DMS114 treated with DMSO at 0.1 percent for 48 hours (cell line): Measurements from ENCODE around the gene MYO1F.
"Not testable (repeated sequence)": the region's sequence is repeated elsewhere in the genome, so short reads cannot be mapped to it uniquely, and the experiment has no call there.

Source experiments
- DNase-seq: peaks from one replicate; lab custom pipeline; 2025; ENCODE audit not compliant: unreplicated experiment; lab: John Stamatoyannopoulos, UW

The MYO1F gene

GRCh38 chr19:8567522-8568172, 9.6 kb downstream of the MYO1F start:
- no peak for DNase-seq

DNA sequence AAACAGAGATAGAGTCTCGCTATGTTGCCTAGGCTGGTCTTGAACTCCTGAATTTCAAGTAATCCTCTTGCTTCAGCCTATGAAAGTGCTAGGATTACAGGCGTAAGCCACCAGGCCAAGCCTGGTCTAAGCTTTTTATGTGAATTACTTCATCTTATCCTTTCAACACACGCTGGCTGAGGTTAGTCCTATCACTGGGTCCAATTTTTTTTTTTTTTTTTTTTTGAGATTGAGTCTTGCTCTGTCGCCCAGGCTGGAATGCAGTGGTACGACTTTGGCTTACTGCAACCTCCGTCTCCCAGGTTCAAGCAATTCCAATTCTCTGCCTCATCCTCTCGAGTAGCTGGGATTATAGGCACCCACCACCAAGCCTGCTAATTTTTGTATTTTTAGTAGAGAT, 10.4 kb downstream of the MYO1F start:
- DNase-seq = no peak

- not testable (repeated sequence) for DNase-seq
Measured at GRCh38 chr19:8564866-8565265, 12.4 kb downstream of the MYO1F start.

DNA sequence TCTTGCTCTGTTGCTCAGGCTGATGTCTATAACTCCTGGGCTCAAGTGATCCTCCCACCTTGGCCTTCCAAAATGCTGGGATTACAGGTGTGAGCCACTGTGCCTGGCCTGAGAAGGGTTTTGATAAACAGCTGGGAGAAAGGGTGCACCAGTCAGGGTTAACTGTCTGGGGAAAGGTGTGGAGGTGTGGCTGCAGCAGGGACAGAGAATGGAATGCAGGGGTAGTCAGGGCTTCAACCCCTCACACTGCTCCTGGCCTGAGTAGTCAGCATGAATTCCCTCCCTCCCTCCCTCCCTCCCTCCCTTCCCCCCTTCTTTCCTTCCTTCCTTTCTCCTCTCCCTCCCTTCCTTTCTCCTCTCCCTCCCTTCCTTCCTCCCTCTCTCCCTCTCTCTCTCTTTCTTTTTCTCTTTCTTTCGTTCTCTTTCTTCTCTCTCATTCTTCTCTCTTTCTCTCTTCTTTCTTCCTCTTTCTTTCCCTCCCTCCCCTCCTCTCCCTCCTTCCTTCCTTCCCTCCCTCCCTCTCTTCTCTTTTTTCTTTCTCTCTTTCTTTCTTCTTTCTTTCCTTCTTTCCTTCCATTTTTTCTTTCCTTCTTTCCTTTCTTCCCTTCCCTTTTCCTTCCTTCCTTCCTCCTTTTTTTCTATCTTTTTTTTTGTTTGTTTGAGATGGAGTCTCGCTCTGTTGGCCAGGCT, 16.0 kb downstream of the MYO1F start:
- no peak for DNase-seq

GRCh38 chr19:8558325-8558724, 18.9 kb downstream of the MYO1F start:
- DNase-seq = no peak

- DNase-seq = no peak
Measured at GRCh38 chr19:8557642-8558238, 19.5 kb downstream of the MYO1F start.

- not testable (repeated sequence) for DNase-seq
Measured at GRCh38 chr19:8553729-8554128, 23.5 kb downstream of the MYO1F start.

DNA sequence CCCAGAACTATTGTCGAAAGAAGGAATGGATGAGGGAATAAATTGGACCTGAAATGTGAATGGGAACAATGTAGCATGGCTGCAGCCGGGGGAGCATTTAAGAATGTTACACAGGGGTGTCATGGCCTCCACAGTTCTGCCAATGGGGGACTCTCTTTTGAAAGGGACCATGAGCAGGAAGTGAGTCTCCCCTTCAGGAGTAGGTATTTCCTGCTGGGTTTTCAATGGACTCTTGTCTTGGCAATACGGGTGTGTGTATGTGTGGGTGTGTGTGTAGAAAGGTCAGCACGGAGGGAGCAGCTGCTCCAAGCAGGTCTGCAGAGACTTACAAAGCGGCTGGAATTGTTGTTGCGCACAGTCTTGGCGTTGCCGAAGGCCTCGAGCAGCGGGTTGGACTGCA, 24.4 kb downstream of the MYO1F start:
- DNase-seq = no peak

DNA sequence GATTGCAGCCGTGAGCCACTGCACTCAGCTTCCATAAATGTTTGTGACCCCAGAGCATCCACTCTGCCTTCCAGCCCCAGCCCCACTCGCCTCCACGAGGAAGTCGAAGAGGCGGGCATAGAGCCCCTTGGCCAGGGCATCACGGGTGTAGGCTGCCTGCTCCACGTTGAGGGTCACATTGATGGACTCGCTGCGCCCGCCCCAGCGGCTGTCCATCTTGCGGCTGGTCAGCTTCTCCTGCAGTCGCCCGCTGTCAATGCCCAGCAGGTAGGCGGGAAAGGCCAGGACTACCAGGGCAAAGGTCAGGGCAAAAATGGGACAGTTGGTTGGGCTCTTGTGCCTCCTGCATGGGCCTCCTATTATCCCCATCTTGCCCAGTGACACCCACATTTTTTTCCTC, 27.2 kb downstream of the MYO1F start:
- no peak for DNase-seq

DNA sequence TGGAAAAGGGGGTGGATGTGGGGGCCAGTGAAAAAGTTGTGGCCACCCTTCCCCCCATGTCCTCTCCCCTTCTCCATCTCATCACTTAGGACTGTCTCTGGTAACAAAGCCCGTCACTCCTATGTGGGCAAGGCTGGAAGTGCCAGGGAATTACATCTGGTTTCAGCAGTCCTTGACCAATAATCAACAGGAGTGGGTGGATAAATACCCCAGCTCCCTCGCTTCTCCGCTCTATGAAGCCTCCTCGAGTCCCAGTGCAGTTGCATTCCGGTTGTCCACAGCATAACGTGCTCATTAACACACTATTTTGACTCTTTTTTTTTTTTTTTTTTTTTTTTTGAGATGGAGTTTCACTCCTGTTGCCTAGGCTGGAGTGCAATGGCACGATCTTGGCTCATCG, 31.5 kb downstream of the MYO1F start:
- no peak for DNase-seq

DNA sequence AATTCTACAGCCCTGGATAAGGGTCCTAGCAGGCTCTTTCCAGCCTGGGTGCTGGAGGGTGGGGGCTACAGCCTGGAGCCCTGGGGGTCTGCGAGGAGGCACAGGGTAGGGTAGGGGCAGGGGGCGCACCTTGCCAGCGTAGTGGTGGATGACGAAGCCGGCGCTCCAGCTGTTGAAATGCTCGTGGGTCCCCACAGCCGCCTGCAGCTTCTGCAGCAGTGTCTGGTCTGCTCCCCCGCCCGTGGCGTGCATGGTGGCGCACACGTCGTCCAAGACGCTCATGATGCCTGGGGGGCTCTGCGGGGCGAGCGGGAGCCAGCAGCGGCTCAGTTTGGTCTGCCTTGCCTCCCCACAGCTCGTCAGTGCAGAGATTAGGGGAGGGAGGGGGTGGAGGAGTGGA, 33.1 kb downstream of the MYO1F start:
- DNase-seq = no peak

DNA sequence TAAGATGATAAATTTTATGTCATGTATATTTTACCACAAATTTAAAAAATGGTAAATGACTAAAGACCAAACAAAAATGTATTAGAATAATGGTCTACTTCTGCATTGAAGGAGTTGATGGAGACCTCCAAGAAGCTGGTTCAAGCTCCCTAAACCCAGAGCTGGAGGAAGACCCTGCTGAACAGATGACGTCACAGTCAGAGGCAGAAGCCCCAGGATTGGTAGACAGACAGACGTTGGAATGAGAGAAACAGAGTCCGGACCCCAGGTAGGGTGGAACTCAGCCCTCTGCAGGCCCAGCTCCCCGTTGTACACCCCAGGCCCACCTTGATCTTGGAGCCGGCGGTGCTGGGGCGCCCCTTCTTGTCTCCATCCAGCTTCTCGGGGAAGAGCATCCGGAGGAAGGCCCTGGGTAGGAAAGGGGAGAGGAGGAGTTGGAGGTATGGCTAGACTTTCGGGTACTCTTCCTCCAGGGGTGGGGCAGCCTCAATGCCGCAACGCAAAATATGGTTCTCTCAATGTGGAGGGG, 37.6 kb downstream of the MYO1F start:
- no peak for DNase-seq

- DNase-seq = no peak
Measured at GRCh38 chr19:8537099-8537498, 40.1 kb downstream of the MYO1F start.

DNA sequence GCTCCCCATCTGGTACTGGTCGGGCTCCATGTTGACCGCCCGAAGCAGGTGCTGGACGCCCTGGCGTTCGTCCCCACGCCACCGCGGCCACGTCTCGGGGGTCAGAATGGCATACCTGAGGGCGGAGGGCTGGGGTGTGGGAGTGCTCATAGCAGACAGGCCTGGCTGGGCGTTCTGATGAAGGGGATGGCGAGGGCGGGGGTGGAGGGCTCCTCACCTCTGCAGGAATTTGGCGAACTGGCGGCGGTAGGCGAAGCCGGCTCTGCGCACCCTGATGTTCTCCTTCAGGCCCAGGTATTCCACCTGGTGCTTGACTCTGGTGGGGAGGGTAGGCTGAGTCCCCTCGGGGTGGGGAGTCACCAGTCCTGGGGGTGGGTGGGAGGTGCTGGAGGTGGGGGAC, 41.0 kb downstream of the MYO1F start:
- no peak for DNase-seq

DNA sequence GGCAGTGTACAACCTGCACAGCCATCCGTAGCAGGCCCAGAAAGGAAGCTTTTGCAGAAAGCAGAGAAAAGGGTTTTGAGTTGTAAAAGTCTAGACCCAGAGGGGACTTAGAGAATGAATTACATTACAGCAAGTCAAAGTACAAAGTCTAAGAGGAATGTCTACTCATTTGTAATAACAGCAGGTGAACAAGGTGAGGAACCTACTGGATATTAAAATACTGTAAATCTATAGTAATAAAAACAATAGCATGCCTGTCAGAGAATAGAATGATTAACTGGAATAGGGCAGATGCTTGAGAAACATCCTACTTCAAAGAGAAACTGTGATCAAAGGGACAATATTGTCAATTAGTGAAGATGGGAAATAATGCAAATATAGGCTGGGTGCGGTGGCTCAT, 45.0 kb downstream of the MYO1F start:
- DNase-seq = no peak

- no peak for DNase-seq
Measured at GRCh38 chr19:8531470-8531869, 45.8 kb downstream of the MYO1F start.

GRCh38 chr19:8530061-8530679, 47.1 kb downstream of the MYO1F start:
- DNase-seq = no peak

DNA sequence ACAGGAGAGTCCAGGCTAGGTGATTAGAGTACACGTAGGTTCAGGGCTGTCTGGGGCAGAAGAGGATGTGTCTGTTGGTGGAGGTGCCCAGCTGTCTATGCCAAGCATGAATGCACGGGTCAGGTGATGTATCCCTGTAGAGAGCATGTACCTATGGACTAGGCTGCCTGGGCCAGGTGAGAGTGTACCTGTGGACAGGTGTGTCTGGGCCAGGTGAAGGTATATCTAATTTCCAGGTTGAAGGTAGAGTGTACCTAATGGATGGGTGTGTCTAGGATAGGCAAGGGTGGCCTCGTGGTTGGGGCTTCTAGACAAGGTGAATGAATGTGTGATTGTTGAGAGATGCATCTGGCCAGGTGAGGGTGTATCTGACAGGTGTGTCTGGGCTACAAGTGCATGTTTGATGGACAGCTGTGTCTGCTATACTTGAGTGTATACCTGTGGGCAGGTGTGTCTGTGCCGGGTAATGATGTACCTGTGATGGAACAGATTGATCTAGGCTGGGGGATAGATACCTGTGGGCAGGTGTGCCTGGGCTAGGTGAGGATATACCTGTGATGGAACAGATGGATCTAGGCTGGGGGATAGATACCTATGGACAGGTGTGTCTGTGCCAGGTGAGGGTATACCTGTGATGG, 47.8 kb downstream of the MYO1F start:
- DNase-seq = no peak

- no peak for DNase-seq
Measured at GRCh38 chr19:8528500-8528899, 48.7 kb downstream of the MYO1F start.

DNA sequence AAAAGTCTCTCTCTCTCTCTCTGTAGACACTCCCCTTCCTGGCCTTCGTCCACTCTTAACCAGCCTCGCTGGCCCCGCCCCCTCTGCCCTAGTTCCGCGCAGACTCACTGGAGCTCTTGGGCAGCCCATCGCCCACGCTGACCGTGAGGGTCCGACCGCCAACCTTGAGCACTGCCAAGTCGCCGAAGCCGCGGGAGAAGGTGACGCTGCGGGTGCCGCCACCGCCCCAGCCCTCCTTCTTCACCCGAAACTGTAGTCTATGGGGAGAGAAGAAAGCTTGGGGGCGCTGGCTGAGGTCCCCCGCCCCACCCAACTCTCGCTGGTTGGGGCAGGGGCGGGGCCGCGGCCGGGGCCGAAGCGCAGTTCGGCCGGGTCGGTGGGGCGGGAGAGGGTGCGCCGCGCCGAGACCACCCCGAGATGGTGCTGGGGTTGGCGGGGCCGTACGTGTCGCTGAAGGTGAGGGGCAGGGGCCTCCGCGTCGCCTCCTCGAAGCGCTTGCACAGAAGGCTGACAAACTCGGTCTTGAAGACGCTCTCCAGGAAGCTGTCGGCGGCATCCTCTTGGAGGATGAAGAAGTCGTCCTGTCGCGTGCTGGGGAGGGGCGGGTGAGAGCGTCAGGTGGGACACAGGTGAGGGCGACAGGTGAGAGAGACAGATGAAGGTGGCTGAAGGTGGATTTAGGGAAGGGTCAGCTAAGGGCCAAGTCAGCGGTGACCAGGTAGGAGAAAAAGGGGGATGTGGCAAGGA, 50.7 kb downstream of the MYO1F start:
- DNase-seq = peak; percentile 79

DNA sequence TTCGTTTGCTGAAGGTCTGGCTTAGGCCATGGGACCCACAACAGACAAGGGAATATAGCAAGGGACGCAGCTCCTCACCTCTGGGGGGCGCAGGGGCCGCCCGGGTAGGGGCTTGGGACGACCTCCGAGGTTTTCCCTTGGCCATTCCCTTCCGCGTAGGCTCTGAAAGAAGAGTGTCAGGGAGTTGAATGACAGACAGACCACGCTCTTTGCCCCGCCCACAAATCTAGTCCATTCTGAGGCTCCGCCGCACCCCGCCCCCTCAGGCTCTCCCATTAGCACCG, 51.9 kb downstream of the MYO1F start:
- no peak for DNase-seq
